ENCODE measurements around the gene CXCL16. TPM values are rescaled to one million over a fixed set of nuclear protein-coding genes. Genes with fewer than 3 reads are reported as not detected.

CXCL16 gene
- total and polyA plus RNA-seq, 2 of the 13 experiments (the other 11 are each of a cell fraction or from before 2014, with no cell fraction given): 9.4 to 101 TPM

DNA sequence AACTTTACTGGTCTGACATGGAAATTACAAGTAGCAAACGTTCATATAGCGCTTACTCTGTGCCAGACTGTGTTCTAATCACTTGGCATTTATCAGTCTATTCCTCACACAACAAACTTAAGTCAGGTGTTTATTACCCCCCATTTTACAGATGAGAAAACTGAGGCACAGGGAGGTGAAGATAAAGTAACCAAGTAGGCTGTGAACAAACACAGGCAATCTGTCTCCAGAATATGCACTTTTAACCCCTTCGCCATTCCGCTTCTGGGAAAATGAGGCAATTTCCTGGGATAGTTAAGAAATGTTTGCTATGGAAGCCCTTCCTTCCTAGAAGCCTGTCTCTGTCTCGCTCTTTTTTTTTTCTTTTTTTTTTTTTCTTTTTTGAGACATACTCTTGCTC, 12.2 kb upstream of the CXCL16 start (continued):
- no peak for TF ChIP-seq ZFP41 (CRISPR knock-in tag; IDR thresholded peaks at IDR 0.05; ENCODE audit: borderline replicate concordance)
- TF ChIP-seq ZNF251 (CRISPR knock-in tag; IDR thresholded peaks at IDR 0.05): no peak
- no peak for TF ChIP-seq SALL2 (CRISPR knock-in tag; IDR thresholded peaks at IDR 0.05)
- no peak for TF ChIP-seq ZNF777 (CRISPR knock-in tag; IDR thresholded peaks at IDR 0.05)
- peak; percentile 99 for TF ChIP-seq ZNF629 (CRISPR knock-in tag; conservative IDR thresholded peaks at IDR 0.05)
- no peak for TF ChIP-seq ZNF557 (CRISPR knock-in tag; IDR thresholded peaks at IDR 0.05)
- TF ChIP-seq ZNF607 (CRISPR knock-in tag; IDR thresholded peaks at IDR 0.05; ENCODE audit: borderline replicate concordance): no peak
- TF ChIP-seq ZNF883 (CRISPR knock-in tag; IDR thresholded peaks at IDR 0.05; ENCODE audit: not compliant biosample characterization): no peak
- no peak for TF ChIP-seq SYNCRIP (IDR thresholded peaks at IDR 0.05; ENCODE audit: insufficient read depth, low read depth, low read length)
- TF ChIP-seq MEF2D (CRISPR knock-in tag; IDR thresholded peaks at IDR 0.05): no peak
- no peak for TF ChIP-seq RORA (CRISPR knock-in tag; IDR thresholded peaks at IDR 0.05)
- no peak for TF ChIP-seq ZNF225 (CRISPR knock-in tag; IDR thresholded peaks at IDR 0.05)
- TF ChIP-seq GATAD2A (CRISPR knock-in tag; IDR thresholded peaks at IDR 0.05): peak; percentile 70
- no peak for TF ChIP-seq ATF7 (IDR thresholded peaks at IDR 0.05)
- TF ChIP-seq ATF7 (CRISPR knock-in tag; IDR thresholded peaks at IDR 0.05): no peak
- TF ChIP-seq MED1 (CRISPR knock-in tag; IDR thresholded peaks at IDR 0.05): peak; percentile 65; the same call in 1 of the 2 replicates
- no peak for TF ChIP-seq ZNF724P (CRISPR knock-in tag; IDR thresholded peaks at IDR 0.05; ENCODE audit: borderline replicate concordance)
- TF ChIP-seq IRF2 (CRISPR knock-in tag; IDR thresholded peaks at IDR 0.05): 0 out of 2 replicates have a peak, but pooled peaks have one; percentile 11
- TF ChIP-seq AHR (CRISPR knock-in tag; IDR thresholded peaks at IDR 0.05): no peak
- no peak for TF ChIP-seq THYN1 (CRISPR knock-in tag; IDR thresholded peaks at IDR 0.05; ENCODE audit: borderline replicate concordance, low read depth)
- no peak for TF ChIP-seq KLF11 (CRISPR knock-in tag; IDR thresholded peaks at IDR 0.05)
- TF ChIP-seq, protein P1, sequence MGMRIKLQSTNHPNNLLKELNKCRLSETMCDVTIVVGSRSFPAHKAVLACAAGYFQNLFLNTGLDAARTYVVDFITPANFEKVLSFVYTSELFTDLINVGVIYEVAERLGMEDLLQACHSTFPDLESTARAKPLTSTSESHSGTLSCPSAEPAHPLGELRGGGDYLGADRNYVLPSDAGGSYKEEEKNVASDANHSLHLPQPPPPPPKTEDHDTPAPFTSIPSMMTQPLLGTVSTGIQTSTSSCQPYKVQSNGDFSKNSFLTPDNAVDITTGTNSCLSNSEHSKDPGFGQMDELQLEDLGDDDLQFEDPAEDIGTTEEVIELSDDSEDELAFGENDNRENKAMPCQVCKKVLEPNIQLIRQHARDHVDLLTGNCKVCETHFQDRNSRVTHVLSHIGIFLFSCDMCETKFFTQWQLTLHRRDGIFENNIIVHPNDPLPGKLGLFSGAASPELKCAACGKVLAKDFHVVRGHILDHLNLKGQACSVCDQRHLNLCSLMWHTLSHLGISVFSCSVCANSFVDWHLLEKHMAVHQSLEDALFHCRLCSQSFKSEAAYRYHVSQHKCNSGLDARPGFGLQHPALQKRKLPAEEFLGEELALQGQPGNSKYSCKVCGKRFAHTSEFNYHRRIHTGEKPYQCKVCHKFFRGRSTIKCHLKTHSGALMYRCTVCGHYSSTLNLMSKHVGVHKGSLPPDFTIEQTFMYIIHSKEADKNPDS (CRISPR knock-in tag; IDR thresholded peaks at IDR 0.05): no peak
- no peak for TF ChIP-seq ZNF296 (CRISPR knock-in tag; conservative IDR thresholded peaks at IDR 0.05)
- TF ChIP-seq, protein P2, sequence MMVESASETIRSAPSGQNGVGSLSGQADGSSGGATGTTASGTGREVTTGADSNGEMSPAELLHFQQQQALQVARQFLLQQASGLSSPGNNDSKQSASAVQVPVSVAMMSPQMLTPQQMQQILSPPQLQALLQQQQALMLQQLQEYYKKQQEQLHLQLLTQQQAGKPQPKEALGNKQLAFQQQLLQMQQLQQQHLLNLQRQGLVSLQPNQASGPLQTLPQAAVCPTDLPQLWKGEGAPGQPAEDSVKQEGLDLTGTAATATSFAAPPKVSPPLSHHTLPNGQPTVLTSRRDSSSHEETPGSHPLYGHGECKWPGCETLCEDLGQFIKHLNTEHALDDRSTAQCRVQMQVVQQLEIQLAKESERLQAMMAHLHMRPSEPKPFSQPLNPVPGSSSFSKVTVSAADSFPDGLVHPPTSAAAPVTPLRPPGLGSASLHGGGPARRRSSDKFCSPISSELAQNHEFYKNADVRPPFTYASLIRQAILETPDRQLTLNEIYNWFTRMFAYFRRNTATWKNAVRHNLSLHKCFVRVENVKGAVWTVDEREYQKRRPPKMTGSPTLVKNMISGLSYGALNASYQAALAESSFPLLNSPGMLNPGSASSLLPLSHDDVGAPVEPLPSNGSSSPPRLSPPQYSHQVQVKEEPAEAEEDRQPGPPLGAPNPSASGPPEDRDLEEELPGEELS (CRISPR knock-in tag; IDR thresholded peaks at IDR 0.05): 0 out of 2 replicates have a peak, but pooled peaks have one; percentile 31
- TF ChIP-seq ELF3 (CRISPR knock-in tag; IDR thresholded peaks at IDR 0.05): no peak
- no peak for TF ChIP-seq ZFP36L2 (CRISPR knock-in tag; IDR thresholded peaks at IDR 0.05)
- no peak for TF ChIP-seq NR2F6 (IDR thresholded peaks at IDR 0.05)
- TF ChIP-seq NR2F6 (CRISPR knock-in tag; IDR thresholded peaks at IDR 0.05): peak; percentile 24; the same call in 1 of the 2 replicates
- TF ChIP-seq, protein P3, sequence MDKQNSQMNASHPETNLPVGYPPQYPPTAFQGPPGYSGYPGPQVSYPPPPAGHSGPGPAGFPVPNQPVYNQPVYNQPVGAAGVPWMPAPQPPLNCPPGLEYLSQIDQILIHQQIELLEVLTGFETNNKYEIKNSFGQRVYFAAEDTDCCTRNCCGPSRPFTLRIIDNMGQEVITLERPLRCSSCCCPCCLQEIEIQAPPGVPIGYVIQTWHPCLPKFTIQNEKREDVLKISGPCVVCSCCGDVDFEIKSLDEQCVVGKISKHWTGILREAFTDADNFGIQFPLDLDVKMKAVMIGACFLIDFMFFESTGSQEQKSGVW (CRISPR knock-in tag; IDR thresholded peaks at IDR 0.05; ENCODE audit: borderline replicate concordance): no peak
- no peak for TF ChIP-seq ZNF274 (CRISPR knock-in tag; IDR thresholded peaks at IDR 0.05)

Measured in HepG2 (cell line).